SU-DHL-6 (cell line): ENCODE results near the gene GARIN5A.

Source experiments
- CTCF ChIP-seq: fragments of 200-600 bp; sonication (generic); IDR thresholded peaks from one replicate; pipeline ENCODE4 v1.5.1; 2017; ENCODE audit warnings: antibody characterized with exemption, mild to moderate bottlenecking, low read length, moderate library complexity; ENCODE audit not compliant: insufficient read depth, poor library complexity, severe bottlenecking
- EZH2phosphoT487 ChIP-seq: fragments of 200-600 bp; sonication (generic), shearing (Covaris generic); conservative IDR thresholded peaks from 2 replicates; pipeline ENCODE4 v1.6.1; 2018; ENCODE audit warnings: mild to moderate bottlenecking, antibody characterized with exemption, low read length, moderate library complexity, mixed read lengths

GRCh38 chr19:50460161-50460765, 16.4 kb downstream of the GARIN5A start:
- no peak for TF ChIP-seq CTCF
- TF ChIP-seq EZH2phosphoT487: no peak
